Stimulated activated effector memory CD8-positive, alpha-beta T cell treated with anti-CD3 and anti-CD28 coated beads, Interleukin-12 subunit alpha, Interleukin-12 subunit beta, amount 100 ng/mL, for 72 hours (primary cell): ENCODE data around the gene ITGA2.

Experiments
- ATAC-seq: fragments of 150-1000 bp; cut with Tn5 transposase; 2 replicates; pipeline ENCODE4 v1.10.0; 2021
- DNase-seq, 2 donors: peaks; one replicate each; pipeline ENCODE4 v3.0.0; 2021 to 2022; ENCODE audit warnings: low spot score in 2 of 2
- H3K27ac Mint-ChIP-seq: one replicate; pipeline ENCODE4 v1.8.0; 2022; ENCODE audit warnings: mild to moderate bottlenecking, mixed read lengths
- H3K36me3 Mint-ChIP-seq: one replicate; pipeline ENCODE4 v1.8.0; 2022; ENCODE audit warnings: mild to moderate bottlenecking, mixed read lengths
- H3K4me1 Mint-ChIP-seq: one replicate; pipeline ENCODE4 v1.8.0; 2022; ENCODE audit warnings: mixed read lengths
- H3K4me3 Mint-ChIP-seq: one replicate; pipeline ENCODE4 v1.8.0; 2022; ENCODE audit warnings: mild to moderate bottlenecking, mixed read lengths
- H3K9me3 Mint-ChIP-seq: one replicate; pipeline ENCODE4 v1.8.0; 2022; ENCODE audit warnings: mixed read lengths

ITGA2 gene

GRCh38 chr5:53045263-53045662 lies 56.1 kb downstream of the ITGA2 start:
- Mint-ChIP-seq H3K4me3 (no peak overlapping the region), H3K9me3 (no peaks in the 10 kb centered on the region), H3K27ac (no peak overlapping the region), H3K36me3 (no peaks in the 10 kb centered on the region), H3K4me1 (peaks cover 18% of the 10 kb centered on the region)
- no peak for ATAC-seq
- no peak for DNase-seq

- H3K27ac Mint-ChIP-seq: no peak overlapping the region
- peaks cover 10% of the 10 kb centered on the region for H3K4me1 Mint-ChIP-seq
- peak; percentile 26 for ATAC-seq
Observed at GRCh38 chr5:53048248-53048647, 59.1 kb downstream of the ITGA2 start.

GRCh38 chr5:53052499-53052898 lies 63.3 kb downstream of the ITGA2 start:
- H3K4me1 Mint-ChIP-seq: peaks cover 5% of the 10 kb centered on the region
- no peaks in the 10 kb centered on the region for H3K9me3 Mint-ChIP-seq
- no peak for DNase-seq
- H3K36me3 Mint-ChIP-seq: no peaks in the 10 kb centered on the region
- no peak for ATAC-seq
- H3K27ac Mint-ChIP-seq: no peak overlapping the region
- no peak overlapping the region for H3K4me3 Mint-ChIP-seq

More at GRCh38 chr5:53048248-53048647, 59.1 kb downstream of the ITGA2 start:
- H3K36me3 Mint-ChIP-seq: no peaks in the 10 kb centered on the region
- DNase-seq: no peak
- no peak overlapping the region for H3K4me3 Mint-ChIP-seq
- H3K9me3 Mint-ChIP-seq: no peaks in the 10 kb centered on the region

GRCh38 chr5:53053364-53053763 lies 64.2 kb downstream of the ITGA2 start:
- Mint-ChIP-seq H3K4me3 (no peak overlapping the region), H3K9me3 (no peaks in the 10 kb centered on the region), H3K36me3 (no peaks in the 10 kb centered on the region), H3K4me1 (no peaks in the 10 kb centered on the region), H3K27ac (no peak overlapping the region)
- DNase-seq (no peak), ATAC-seq (no peak)

GRCh38 chr5:53055365-53055764 lies 66.2 kb downstream of the ITGA2 start:
- no peaks in the 10 kb centered on the region for H3K36me3 Mint-ChIP-seq
- H3K27ac Mint-ChIP-seq: no peak overlapping the region
- ATAC-seq: no peak
- DNase-seq: no peak
- H3K4me1 Mint-ChIP-seq: no peaks in the 10 kb centered on the region
- H3K9me3 Mint-ChIP-seq: no peaks in the 10 kb centered on the region
- H3K4me3 Mint-ChIP-seq: no peak overlapping the region

- no peaks in the 10 kb centered on the region for H3K4me1 Mint-ChIP-seq
- no peak for ATAC-seq
- no peaks in the 10 kb centered on the region for H3K9me3 Mint-ChIP-seq
- no peak overlapping the region for H3K4me3 Mint-ChIP-seq
- H3K27ac Mint-ChIP-seq: no peak overlapping the region
- H3K36me3 Mint-ChIP-seq: no peaks in the 10 kb centered on the region
- no peak for DNase-seq
Observed at GRCh38 chr5:53059281-53059680, 70.1 kb downstream of the ITGA2 start.

GRCh38 chr5:53063176-53063575 lies 74.0 kb downstream of the ITGA2 start:
- Mint-ChIP-seq H3K4me1 (peaks cover 10% of the 10 kb centered on the region), H3K36me3 (no peaks in the 10 kb centered on the region), H3K9me3 (no peaks in the 10 kb centered on the region), H3K4me3 (no peak overlapping the region), H3K27ac (no peak overlapping the region)
- DNase-seq (no peak), ATAC-seq (no peak)

- Mint-ChIP-seq H3K4me3 (no peak overlapping the region), H3K27ac (no peak overlapping the region), H3K9me3 (no peaks in the 10 kb centered on the region), H3K4me1 (peaks cover 10% of the 10 kb centered on the region), H3K36me3 (no peaks in the 10 kb centered on the region)
- ATAC-seq (no peak), DNase-seq (no peak)
Observed at GRCh38 chr5:53063791-53064190, 74.6 kb downstream of the ITGA2 start.

GRCh38 chr5:53066088-53066487 lies 76.9 kb downstream of the ITGA2 start:
- DNase-seq: no peak
- no peak for ATAC-seq
- Mint-ChIP-seq H3K4me1 (peaks cover 10% of the 10 kb centered on the region), H3K27ac (no peak overlapping the region), H3K9me3 (no peaks in the 10 kb centered on the region), H3K4me3 (no peak overlapping the region), H3K36me3 (peaks cover 7% of the 10 kb centered on the region)

GRCh38 chr5:53067641-53068040 lies 78.5 kb downstream of the ITGA2 start:
- DNase-seq (no peak), ATAC-seq (no peak)
- H3K36me3 Mint-ChIP-seq: peaks cover 7% of the 10 kb centered on the region
- H3K27ac Mint-ChIP-seq: no peak overlapping the region
- H3K4me3 Mint-ChIP-seq: no peak overlapping the region
- H3K4me1 Mint-ChIP-seq: peaks cover 16% of the 10 kb centered on the region
- H3K9me3 Mint-ChIP-seq: no peaks in the 10 kb centered on the region

- DNase-seq: no peak
- Mint-ChIP-seq H3K36me3 (peaks cover 7% of the 10 kb centered on the region), H3K4me1 (peaks cover 16% of the 10 kb centered on the region), H3K27ac (no peak overlapping the region), H3K9me3 (no peaks in the 10 kb centered on the region), H3K4me3 (no peak overlapping the region)
- no peak for ATAC-seq
Observed at GRCh38 chr5:53068291-53068836, 79.2 kb downstream of the ITGA2 start.

GRCh38 chr5:53069626-53070025 lies 80.5 kb downstream of the ITGA2 start:
- Mint-ChIP-seq H3K9me3 (no peaks in the 10 kb centered on the region), H3K27ac (peak overlapping the region; percentile 48), H3K4me3 (no peak overlapping the region), H3K36me3 (peaks cover 7% of the 10 kb centered on the region), H3K4me1 (peaks cover 16% of the 10 kb centered on the region)
- DNase-seq (peak; percentile 42 to 75), ATAC-seq (peak; percentile 100)

GRCh38 chr5:53071298-53071697 lies 82.1 kb downstream of the ITGA2 start:
- DNase-seq (no peak), ATAC-seq (no peak)
- peaks cover 7% of the 10 kb centered on the region for H3K36me3 Mint-ChIP-seq
- no peak overlapping the region for H3K4me3 Mint-ChIP-seq
- H3K27ac Mint-ChIP-seq: no peak overlapping the region
- no peaks in the 10 kb centered on the region for H3K9me3 Mint-ChIP-seq
- peaks cover 16% of the 10 kb centered on the region for H3K4me1 Mint-ChIP-seq

GRCh38 chr5:53071738-53072137 lies 82.6 kb downstream of the ITGA2 start:
- H3K36me3 Mint-ChIP-seq: peaks cover 7% of the 10 kb centered on the region
- H3K9me3 Mint-ChIP-seq: no peaks in the 10 kb centered on the region
- no peak overlapping the region for H3K4me3 Mint-ChIP-seq
- peaks cover 16% of the 10 kb centered on the region for H3K4me1 Mint-ChIP-seq
- ATAC-seq: no peak
- no peak overlapping the region for H3K27ac Mint-ChIP-seq
- no peak for DNase-seq

- Mint-ChIP-seq H3K4me3 (no peak overlapping the region), H3K36me3 (peaks cover 7% of the 10 kb centered on the region), H3K9me3 (no peaks in the 10 kb centered on the region), H3K4me1 (peaks cover 6% of the 10 kb centered on the region), H3K27ac (no peak overlapping the region)
- DNase-seq (no peak), ATAC-seq (no peak)
Observed at GRCh38 chr5:53073348-53073747, 84.2 kb downstream of the ITGA2 start.

- Mint-ChIP-seq H3K4me3 (no peak overlapping the region), H3K4me1 (peaks cover 6% of the 10 kb centered on the region), H3K36me3 (no peaks in the 10 kb centered on the region), H3K27ac (no peak overlapping the region), H3K9me3 (no peaks in the 10 kb centered on the region)
- no peak for DNase-seq
- ATAC-seq: no peak
Observed at GRCh38 chr5:53076014-53076583, 86.9 kb downstream of the ITGA2 start.

GRCh38 chr5:53080271-53080670 lies 91.1 kb downstream of the ITGA2 start:
- peak; percentile 42 for ATAC-seq
- H3K9me3 Mint-ChIP-seq: no peaks in the 10 kb centered on the region
- no peaks in the 10 kb centered on the region for H3K36me3 Mint-ChIP-seq
- no peak overlapping the region for H3K27ac Mint-ChIP-seq
- DNase-seq: no peak
- no peaks in the 10 kb centered on the region for H3K4me1 Mint-ChIP-seq
- H3K4me3 Mint-ChIP-seq: no peak overlapping the region
